HG03280 (cell line): Measurements from ENCODE around the gene PABPN1L.

Source experiments
- ATAC-seq: cut with Tn5 transposase; IDR thresholded peaks from one replicate; pipeline ENCODE4 v1.9.1; 2021; ENCODE audit warnings: mild to moderate bottlenecking, moderate library complexity; ENCODE audit not compliant: unreplicated experiment

The PABPN1L gene

DNA sequence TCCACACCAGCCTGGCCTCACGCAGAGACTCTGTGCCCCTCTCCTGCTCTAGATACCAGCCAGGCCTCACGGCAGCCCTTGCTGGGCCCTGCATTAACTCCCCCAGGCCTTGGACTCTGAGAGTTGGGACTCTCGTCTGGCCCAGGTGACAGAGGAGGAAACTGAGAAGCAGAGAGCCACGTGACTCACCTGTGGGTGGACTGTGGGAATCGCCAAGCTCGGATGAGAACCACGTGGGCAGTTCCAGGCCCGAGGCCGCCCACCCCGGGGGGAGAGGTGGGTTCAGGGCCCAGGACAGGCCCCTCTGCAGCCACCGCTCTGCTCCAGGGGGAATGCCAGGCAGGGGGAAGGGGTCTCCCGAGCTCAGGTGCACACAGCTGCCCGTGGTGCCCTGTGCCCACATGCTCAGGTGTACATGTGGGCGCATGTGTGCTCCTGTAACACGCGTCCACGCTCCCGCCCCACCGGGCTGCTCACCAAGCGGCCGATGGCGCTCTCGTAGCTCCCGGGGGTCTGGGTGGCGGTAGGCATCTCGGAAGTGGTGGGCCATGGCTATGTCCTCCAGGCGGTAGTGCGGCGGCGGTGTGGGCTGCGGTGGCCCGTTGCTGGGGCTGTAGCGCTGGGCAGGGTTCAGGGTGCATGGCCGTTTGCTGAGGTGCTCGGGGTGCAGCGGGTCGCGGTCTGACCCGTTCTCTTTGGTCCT lies 18.3 kb upstream of the PABPN1L start:
- no peak for ATAC-seq

DNA sequence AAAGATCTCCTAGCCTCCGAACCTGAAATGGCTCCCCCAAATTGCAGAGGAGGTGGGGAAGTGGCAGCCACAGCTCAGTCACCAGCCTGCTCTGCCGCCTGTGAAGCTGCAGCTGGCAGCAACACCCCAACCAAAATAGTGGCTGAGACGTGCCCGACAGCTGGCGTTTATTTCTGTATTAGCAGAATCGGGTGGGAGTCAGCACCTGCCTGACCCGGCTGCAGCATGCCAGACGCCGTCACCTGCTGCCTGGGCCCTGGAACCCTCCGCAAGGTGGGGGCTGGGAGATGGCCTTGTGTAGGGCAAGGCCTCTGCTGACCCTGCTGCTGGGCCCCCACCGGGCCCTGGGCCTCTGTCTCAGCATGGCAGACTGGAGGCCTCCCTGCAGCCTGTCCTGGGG lies 17.5 kb upstream of the PABPN1L start:
- no peak for ATAC-seq

DNA sequence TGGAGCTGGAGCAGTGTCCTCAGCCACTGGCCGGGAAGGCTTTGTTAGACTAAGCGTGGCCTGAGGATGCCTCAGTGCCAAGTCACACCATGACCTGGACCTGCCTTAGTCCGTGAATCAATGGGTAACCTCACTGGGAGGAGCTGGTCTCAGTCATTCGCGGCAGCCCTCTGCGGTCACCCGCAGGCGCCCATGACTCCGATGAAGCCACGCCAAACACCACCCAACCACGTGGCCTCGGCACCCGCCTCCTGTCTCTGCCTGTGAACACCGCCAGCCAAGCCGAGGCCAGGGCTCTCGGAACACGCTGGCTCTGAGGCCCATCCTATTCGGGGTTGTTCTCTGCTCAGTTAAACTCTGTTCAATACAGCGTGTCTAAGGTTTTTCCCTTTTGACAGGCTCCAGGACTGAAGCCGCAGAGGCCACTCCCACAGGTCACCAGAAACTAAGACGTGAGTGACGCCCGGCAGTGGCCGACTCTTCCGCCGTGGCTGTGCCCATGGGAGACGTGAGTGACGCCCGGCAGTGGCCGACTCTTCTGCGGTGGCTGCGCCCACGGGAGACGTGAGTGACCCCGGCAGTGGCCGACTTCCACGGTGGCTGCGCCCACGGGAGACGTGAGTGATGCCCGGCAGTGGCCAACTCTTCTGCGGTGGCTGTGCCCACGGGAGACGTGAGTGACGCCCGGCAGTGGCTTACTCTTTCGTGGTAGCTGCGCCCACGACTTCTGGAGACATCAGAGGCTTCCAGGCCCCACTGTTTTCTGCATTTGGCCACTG lies 16.8 kb upstream of the PABPN1L start:
- ATAC-seq, result no peak

DNA sequence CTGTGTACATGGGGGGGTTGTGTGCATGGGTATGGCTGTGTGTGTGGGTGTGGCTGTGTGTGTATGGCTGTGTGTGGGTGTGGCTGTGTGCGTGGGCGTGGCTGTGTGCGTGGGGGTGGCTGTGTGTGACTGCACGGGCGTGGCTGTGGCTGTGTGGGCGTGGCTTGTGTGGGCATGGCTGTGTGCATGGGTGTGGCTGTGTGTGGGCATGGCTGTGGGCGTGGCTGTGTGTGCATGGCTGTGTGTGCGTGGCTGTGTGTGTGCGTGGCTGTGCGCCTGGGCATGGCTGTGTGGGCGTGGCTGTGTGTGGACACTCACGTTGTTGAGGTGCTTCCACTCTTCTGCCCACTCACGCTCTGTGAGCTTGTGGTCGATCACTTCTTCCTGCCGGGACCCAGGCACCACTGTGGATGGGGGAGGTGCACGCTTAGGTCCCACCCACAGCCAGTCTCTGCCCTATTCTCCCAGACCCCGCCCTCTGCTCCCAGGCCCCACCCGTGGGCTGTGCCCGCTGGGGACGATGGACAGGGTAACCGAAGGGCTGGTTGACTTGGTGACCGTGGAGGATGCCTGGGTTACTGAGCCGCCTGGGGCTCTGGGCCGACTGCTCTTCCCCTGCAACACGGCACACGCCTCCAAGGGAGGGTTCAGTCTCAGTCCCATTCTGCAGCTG lies 16.0 kb upstream of the PABPN1L start:
- ATAC-seq, result no peak

DNA sequence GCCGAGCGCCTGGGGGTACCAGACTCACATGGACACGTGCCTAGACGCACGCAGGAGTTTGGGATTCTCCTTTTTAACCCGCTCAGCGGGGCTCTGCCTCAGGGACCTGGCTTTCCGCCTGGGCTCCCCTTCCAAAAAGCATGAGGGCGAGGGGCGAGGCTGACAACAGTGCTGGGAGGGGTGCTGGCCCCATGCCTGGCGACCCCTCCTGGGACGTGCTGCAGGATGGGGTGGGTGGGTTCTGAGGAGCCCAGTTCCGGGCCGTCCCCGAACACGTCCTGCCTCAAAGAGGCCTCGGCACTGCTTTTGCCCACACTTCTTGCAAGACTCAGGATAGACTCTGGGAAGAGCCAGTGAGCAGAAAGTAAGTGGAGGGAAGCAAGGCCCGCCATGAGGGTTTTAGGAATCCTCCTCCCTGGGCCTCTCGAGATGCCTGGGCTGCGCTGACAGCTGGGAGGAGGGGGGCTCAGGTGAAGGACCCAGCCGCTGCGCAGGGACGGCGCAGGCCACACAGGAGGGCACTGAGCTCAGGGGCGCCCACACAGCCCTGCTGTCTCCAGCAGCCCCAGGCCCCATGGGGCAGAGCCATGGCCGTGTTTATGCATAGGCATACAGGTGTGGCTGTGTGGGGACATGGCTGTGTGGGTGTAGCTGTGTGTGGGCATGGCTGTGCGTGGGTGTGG lies 15.4 kb upstream of the PABPN1L start:
- no peak for ATAC-seq

DNA sequence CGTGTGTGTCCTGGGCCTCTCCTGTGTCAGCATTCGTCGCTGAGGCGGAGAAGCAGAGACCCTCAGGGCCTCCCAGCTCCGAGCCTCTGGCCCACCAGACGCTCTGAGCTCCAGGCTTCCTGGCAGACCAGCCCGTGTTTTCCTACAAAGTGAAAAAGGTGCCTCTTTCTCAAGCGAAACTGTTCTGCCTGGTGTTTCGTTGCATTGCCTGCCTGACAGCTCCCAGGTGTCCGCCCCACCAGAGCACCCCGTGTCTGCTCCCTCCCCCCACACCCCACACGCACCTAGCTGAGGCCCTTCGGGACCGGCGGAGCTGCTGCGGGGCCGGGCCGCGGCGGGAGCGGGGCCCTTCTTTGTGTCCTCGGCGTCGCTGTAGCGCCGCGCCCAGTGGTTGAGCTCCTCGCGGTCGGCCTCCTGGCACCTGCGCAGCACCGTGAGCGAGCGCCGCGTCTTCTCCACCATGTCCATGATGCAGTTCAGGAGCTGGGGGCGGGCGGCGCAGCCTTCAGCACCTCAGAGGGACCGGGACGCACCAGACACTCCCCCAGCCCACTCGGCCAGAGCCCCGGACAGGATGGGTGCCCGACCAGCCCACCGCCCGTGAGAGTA lies 14.7 kb upstream of the PABPN1L start:
- ATAC-seq, result no peak

DNA sequence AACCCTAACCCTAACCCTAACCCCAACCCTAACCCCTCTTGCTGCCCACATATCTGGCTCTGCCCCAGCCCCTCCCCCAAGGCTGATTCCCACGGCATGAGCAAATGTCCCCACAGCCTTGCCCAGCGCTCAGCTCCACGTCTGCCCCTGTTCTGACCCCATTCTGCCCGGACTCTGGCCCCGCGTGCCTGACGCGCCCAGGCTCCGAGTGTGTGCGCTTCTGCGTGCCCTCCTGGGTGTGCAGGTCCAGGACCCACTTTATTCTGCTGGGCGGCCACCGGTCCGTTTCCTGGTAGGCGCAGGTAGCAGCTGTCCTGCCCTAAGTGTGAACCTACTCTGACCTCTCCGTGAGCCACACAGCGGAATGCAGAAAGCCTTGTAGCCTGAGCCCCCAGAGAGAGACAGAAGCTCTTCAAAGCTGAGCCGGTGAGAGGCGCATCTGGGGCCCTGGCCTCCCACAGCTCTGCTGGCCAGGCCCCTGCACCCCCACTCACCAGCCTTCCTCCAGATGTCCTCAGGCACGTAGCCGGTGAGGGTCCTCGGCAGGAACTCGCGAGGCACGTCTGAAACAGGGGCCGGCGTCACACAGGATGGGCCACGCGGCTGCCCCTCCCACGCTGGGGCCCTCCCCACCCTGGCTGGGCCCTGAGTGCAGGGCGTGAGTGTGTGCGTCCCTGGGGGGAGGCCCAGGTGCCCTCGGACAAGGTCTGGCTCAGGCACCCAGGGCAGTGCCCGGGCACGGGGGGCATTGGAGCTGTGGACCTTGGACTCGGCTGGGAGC lies 14.0 kb upstream of the PABPN1L start:
- no peak for ATAC-seq

DNA sequence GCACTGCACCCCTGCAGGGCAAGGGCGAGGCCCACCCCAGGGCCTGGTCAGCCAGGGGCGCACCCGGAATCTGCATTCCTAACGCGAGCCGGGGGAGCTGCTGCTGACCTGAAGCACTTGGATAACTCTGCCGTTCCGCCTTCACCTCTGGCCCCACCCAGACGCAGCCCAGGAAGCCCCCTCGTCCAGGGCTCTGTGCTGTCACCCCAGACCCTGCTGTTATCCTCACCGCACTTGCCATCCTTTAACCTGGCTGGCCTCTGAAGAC lies 13.3 kb upstream of the PABPN1L start:
- no peak for ATAC-seq

DNA sequence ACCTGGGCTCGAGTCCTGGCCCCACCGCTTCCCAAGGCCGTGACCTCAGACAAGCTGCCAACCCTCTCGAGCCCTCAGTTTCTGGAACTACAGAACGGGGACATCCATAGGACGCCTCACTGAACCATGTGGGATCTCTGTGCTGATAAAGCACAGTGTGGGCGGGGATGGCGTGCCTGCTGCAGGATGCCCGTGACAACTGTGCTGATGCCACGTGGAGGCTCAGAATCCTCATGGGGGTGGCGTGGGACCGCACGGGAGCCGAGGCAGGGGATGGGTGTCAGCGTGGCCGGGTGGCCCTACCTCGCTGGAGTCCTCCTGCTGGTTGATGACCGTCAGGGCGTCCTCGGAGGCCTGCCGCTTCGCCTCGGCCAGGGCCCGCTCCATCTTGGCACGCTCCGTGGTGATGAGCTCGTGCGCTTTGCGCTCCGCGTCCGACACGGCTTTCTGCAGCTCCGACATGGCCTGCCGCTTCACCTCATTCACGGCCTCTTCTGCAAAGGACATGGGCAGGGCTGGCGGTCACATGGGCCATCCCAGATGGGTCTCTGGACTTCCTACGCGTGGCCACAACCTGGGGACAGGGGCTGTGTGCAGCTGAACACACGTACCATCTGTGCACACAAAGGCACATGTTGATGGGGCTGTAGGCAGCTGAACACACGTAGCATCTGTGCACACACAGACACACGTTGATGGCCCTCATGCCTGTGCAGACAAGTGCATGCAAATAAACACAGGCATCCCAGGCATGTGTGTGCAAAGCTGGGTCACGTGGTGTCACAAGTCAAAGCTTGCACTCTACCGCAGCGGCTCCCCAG lies 12.7 kb upstream of the PABPN1L start:
- no peak for ATAC-seq

DNA sequence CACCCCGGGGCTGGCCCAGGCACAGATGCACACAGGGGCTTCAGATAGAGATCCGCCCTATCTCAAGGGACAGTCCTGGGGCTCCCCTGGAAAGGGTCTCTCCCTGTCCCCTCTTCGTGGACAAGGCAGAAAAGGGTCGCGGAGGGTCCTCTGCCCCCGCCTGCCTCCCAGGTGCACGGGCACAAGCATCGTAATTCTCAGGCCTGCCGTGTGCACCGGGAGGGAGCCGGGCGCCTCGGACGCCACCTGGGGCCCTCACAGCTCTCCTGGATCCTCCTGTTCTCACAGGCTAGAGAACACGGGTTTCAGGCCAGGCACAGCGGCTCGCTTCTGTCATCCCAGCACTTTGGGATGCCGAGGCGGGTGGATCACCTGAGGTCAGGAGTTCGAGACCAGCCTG lies 11.9 kb upstream of the PABPN1L start:
- ATAC-seq, result no peak

DNA sequence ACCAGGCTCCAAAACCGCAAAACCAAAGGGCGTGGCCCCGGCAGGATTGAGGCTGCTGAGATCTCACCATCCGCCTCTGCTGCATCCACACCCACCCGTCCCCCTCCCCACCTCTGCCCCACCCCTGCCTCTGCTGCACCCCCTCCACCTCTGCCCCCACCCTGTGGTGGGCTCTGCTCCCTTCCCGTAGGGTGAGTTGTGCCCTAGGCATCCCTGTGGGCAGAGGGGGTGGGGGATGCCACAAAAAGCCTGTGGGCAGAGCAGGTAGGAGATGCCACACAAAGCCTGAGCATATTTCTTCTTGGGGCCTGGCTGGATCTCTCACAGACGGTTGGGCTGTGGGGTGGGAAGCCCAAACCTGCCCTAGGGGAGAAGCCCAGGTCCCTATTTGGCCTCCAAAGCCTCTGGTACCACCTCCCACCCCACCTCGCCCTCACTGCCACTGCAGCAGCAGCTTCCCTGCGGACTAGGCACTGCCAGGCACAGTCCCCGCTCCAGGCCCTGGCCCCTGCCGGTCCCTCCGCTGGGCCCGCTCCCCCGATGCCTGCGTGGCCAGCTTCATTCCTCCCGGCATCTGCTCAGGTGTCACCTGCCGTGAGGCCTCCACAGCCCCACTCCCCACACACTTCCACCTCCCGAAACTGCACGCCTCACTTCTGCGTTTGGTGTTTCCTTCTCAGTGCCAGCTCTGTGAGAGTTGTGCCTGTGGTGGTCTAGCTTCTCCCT lies 11.3 kb upstream of the PABPN1L start:
- no peak for ATAC-seq

DNA sequence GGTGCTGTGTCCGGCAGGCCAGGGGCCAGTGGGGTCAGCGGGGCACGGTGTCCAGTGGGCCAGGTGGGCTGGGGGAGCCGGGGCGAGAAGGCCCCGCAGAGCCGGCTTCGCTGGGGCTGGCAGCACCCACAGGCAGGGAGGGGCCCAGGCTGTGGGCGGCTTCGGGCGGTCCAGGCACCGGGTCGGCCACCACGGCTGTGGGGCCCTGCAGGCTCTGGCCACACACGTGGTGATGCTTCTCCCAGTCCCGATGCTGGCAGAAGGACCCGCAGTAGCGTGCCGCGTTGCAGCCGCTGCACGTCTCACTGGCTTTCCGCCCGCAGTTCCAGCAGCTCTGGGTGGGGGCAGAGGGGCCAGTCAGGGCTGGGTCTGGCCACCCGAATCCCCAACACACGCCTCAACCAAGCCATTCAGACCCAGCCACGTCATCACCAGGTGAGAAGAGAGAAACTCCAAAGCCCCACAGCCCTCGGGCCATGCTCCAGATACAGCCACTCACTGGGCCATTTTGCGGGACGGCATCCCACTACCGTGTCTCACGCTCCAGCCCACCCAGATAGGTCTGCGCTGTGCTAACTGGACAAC lies 10.6 kb upstream of the PABPN1L start:
- no peak for ATAC-seq

DNA sequence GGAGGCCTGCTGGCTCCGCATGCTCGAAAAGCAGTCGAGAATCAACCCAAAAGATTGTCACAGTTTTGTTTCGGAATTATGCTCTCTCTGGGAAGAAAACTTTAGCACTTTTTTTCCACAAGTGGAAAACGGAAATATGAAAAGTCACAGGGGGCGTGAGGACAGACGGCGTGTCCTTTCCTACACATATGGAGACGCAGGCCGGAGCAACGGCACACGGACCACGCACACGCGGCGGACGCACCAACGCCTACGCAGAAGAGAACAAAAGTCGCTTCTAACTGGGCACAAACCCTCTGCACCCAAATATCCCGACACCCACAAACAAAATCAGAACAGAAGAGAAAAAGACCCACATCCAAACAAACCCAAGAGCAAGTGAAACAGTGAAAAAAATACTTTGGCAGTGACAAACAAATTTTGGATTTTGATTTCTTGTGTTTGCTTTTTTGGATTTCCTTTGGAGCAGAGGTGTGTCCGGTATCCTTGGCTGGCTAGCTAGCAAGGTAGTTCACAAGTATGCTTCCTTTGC lies 9.3 kb upstream of the PABPN1L start:
- no peak for ATAC-seq

DNA sequence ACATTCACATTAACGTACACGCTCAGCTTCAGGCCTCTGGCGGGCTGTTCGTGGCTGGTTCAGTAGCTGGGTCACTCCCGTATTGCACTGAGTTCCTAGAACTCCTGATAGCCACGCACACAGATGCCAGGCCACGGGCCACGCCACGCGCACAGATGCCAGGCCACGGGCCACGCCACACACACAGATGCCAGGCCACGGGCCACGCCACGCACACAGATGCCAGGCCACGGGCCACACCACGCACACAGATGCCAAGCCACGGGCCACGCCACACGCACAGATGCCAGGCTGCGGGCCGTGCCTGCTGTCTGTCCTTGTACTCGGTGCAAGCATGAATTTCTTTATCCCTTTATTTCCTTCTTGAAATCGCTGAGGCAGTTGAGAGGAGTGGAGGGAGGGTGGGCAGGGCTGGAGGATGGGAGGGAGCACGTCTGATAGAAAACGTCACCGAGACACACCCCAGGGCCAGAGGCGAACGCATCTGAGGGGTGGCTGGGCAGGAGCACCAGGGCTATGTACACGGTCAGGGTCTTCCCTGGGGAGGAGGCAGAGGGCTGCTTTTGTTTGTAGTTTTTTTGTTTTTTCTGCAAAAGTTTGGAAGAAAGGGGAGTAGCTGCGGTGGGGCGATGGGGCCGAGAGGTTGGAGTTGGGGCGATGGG lies 8.6 kb upstream of the PABPN1L start:
- no peak for ATAC-seq

DNA sequence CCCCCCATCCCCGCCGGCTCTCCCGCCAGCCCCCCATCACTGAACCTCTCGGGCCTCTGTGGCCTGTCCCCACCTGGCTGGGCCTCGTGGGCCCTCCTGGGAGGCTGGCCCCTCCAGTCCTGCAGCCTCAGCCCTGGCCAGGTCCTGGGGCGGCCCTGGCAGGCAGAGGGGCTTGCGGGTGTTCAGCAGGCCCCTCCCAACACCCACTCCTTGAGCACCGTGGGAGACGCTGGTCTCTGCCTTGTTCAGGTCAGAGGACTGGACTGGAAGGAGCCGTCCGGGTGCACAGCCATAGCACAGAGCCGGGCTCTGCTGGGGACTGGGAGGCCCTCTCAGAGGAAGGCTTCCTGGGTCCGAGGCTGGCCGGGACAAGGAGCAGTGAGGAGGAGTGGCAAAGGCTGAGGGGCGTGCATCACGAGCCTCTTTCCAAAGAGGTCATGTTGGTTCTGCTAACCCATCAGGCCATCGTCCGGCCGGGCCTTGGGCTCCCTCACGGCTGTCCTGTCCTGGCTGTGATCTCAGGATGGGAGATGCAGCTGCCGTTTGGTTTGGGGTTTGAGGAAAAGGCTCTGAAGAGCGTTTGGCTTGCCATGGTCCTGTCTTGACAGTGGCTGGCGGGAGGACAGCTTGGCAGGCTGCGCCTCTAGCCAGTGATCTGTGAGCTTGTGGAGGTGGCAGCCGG lies 6.3 kb upstream of the PABPN1L start:
- ATAC-seq, result no peak

DNA sequence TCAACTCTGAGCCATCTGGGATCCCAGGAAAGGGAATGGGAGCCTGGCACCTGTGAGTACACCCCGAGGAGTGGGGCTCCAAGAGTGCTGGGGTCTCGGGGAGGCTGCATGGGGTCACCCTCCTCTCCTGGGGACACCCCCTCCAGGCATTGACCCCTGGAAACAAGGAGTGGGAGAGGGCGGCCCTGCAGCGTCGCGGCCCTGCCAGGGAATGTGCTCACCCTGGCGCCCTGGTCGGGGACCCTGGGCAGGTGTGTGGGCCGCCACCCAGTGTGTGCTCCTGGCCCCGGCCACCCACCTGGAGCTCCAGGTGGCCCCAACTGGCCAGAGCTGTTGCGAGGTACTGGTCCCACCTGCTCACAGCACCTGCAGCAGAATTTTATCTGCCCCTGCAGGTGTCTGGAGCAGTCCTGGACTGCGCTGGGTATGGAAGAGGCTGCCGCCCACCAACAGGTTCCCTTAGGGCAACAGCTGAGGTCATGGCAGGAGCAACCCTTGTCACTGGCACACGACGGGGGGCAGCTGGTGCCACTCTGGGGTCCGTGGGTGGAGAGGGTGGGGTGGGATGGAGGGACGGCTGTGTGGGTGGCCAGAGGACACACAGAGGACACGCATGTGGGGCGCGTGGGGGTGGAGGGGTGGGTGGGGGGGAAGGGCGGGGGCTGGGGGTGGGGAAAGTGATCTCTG lies 5.4 kb upstream of the PABPN1L start:
- no peak for ATAC-seq

DNA sequence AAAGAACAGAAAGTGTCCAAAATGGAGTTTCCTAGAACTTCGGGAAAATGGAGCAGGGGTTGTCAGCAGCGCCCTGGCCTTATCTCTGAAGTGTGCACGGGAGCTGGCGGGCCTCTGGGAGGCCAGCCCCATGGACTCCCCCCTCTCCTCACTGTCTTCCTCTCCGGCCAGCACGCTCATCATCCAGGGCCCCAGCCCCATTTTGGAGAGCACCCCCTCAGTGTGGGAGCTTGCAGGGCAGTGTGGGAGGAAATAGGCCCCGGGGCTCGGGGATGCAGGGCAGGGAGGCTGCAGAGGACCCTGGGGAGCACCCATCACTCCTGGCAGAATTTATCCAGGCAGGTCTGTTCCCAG lies 4.9 kb upstream of the PABPN1L start:
- ATAC-seq, result no peak
